ENCODE measurements around the gene CHRNA4.

- TF ChIP-seq CTCF (IDR thresholded peaks at IDR 0.05; ENCODE audit: borderline replicate concordance, extremely low read depth, low read length, poor library complexity, severe bottlenecking) (no peak), EZH2 (IDR thresholded peaks at IDR 0.05; ENCODE audit: borderline replicate concordance, low read depth, low read length, severe bottlenecking) (no peak)
These were observed 13.4 kb upstream of the CHRNA4 start for GRCh38 chr20:63374504-63374903.
